ENCODE measurements around the gene CMTM7. TPM values are rescaled to one million over a fixed set of nuclear protein-coding genes. Genes with fewer than 3 reads are reported as not detected.

The CMTM7 gene
- polyA plus RNA-seq, 3 donors, result 100 to 148 (median 146) TPM

DNA sequence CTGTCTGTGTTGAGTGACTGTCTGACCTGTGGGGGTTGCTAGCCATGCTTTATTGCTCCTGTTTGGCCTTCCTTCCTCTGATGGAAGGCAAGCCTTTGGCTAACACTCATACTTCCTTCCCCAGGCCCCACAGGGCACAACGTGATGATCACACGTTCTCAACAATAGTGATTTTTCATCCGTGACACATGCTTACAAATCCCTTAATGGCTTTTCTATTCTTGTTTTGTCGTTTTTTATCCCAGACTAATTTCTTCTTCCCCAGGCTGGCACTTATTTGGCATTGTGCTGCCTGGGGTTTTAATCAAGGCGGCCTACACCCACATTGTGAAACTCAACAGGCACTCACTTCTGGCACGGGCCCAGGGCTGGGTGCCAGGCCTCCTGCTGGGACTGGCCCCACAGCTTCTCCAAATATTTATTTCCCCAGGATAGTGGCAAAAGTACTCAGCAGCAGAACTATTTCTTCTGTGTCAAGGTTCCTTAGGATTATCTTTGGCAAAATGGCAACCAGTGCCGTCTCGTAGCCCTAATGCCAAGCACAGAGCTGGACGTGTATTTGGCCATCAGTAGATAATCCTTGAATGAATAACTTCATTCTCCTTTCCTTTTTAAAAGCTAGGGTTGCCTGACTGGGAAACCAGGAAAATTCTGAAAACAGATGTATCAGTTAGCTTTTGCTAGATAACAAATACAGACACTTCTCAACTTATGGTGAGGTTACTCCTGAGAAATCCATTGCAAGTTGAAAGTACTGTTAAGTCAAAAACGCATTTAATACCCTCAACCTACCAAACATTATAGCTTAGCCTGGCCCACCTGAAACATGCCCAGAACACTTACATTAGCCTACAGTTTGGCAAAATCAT lies 30.6 kb downstream of the CMTM7 start:
- H3K9me3 Mint-ChIP-seq, result peaks cover 0 to 5% (median 0%) of the 10 kb centered on the region in 7 donors
- Histone ChIP-seq H3K4me2 (replicated peaks; ENCODE audit: extremely low read depth, low read length, poor library complexity, severe bottlenecking) (peak overlapping the region; percentile 42), H3K27me3 (ENCODE audit: control insufficient read depth in 2 of 2, insufficient read depth in 2 of 2, low read length in 2 of 2) (no peaks in the 10 kb centered on the region), H3K9ac (ENCODE audit: insufficient read depth, low read length, poor library complexity, severe bottlenecking) (peak overlapping the region; percentile 27), H3K4me3 (replicated peaks in 1 of 3; ENCODE audit: low read depth in 2 of 3, low read length in 3 of 3) (peak overlapping the region in 1 of 3 experiments; percentile 34), H3K36me3 (replicated peaks in 1 of 2; ENCODE audit: control insufficient read depth in 1 of 2, insufficient read depth in 2 of 2, low read length in 2 of 2) (no peaks in the 10 kb centered on the region), H2AFZ (ENCODE audit: insufficient read depth, low read depth, low read length, poor library complexity, severe bottlenecking) (no peak overlapping the region), H3K4me1 (ENCODE audit: control insufficient read depth in 1 of 2, insufficient read depth in 2 of 2, low read length in 2 of 2) (peaks cover 61 to 68% of the 10 kb centered on the region in 2 donors), H3K27ac (ENCODE audit: low read depth in 1 of 2, low read length in 2 of 2) (peak overlapping the region; percentile 76 to 86), H3K79me2 (ENCODE audit: insufficient read depth, low read length) (peaks cover 96% of the 10 kb centered on the region), H3K9me3 (replicated peaks in 1 of 2; ENCODE audit: control insufficient read depth in 1 of 2, insufficient read depth in 1 of 2, low read length in 2 of 2) (no peaks in the 10 kb centered on the region), H4K20me1 (ENCODE audit: insufficient read depth, low read length) (peaks cover 45% of the 10 kb centered on the region)
- intact Hi-C loops (cut with micrococcal nuclease), result loop anchor here in 1 of 2 donors (2.0 kb wide), 1 partner anchor 15 kb away; no protein-coding TSS in a partner anchor
- H3K27me3 Mint-ChIP-seq (ENCODE audit: low read depth in 3 of 3), result peaks cover 0 to 5% (median 0%) of the 10 kb centered on the region in 3 donors
- H3K36me3 Mint-ChIP-seq, result peaks cover 5 to 10% of the 10 kb centered on the region in 2 donors
- TF ChIP-seq, protein P1, sequence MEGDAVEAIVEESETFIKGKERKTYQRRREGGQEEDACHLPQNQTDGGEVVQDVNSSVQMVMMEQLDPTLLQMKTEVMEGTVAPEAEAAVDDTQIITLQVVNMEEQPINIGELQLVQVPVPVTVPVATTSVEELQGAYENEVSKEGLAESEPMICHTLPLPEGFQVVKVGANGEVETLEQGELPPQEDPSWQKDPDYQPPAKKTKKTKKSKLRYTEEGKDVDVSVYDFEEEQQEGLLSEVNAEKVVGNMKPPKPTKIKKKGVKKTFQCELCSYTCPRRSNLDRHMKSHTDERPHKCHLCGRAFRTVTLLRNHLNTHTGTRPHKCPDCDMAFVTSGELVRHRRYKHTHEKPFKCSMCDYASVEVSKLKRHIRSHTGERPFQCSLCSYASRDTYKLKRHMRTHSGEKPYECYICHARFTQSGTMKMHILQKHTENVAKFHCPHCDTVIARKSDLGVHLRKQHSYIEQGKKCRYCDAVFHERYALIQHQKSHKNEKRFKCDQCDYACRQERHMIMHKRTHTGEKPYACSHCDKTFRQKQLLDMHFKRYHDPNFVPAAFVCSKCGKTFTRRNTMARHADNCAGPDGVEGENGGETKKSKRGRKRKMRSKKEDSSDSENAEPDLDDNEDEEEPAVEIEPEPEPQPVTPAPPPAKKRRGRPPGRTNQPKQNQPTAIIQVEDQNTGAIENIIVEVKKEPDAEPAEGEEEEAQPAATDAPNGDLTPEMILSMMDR (IDR thresholded peaks at IDR 0.05), result no peak
- H3K4me1 Mint-ChIP-seq, result peaks cover 70% of the 10 kb centered on the region
- 17% methylated on average over 6 of the region's 10 CpGs for WGBS (ENCODE audit: insufficient coverage)
- peak overlapping the region; percentile 90 to 97 (median 94) for H3K27ac Mint-ChIP-seq
- peak overlapping the region in 1 of 2 donors; percentile 84 for H3K4me3 Mint-ChIP-seq
- DNase-seq, result peak; percentile 59 to 76 (median 68)

DNA sequence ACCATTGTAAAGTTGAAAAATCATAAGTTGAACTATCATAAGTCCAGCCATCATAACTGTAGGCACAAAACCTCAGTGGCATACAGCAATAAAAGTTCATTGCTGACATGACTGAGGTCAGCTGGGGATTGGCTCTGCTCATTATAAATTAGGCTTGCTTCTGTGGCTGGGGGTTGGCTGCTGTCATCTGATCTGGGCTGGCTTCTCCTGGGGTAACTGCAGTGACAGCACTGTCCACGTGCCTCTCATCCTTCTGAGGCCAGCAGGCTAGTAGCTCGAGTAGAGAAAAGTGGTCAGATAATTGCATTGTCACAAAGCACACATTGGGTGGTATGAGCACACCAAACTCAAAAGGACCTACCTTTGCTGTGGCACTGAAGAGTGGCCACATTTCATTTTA lies 31.3 kb downstream of the CMTM7 start:
- no peak overlapping the region for H3K4me3 Mint-ChIP-seq
- Histone ChIP-seq H3K27ac (ENCODE audit: low read depth in 1 of 2, low read length in 2 of 2) (peak overlapping the region; percentile 39 to 86), H3K4me2 (replicated peaks; ENCODE audit: extremely low read depth, low read length, poor library complexity, severe bottlenecking) (no peak overlapping the region), H3K9me3 (replicated peaks in 1 of 2; ENCODE audit: control insufficient read depth in 1 of 2, insufficient read depth in 1 of 2, low read length in 2 of 2) (no peaks in the 10 kb centered on the region), H3K27me3 (ENCODE audit: control insufficient read depth in 2 of 2, insufficient read depth in 2 of 2, low read length in 2 of 2) (no peaks in the 10 kb centered on the region), H2AFZ (ENCODE audit: insufficient read depth, low read depth, low read length, poor library complexity, severe bottlenecking) (no peak overlapping the region), H3K36me3 (replicated peaks in 1 of 2; ENCODE audit: control insufficient read depth in 1 of 2, insufficient read depth in 2 of 2, low read length in 2 of 2) (no peaks in the 10 kb centered on the region), H3K4me3 (replicated peaks in 1 of 3; ENCODE audit: low read depth in 2 of 3, low read length in 3 of 3) (peak overlapping the region in 1 of 3 experiments; percentile 16), H4K20me1 (ENCODE audit: insufficient read depth, low read length) (peaks cover 48% of the 10 kb centered on the region), H3K9ac (ENCODE audit: insufficient read depth, low read length, poor library complexity, severe bottlenecking) (no peak overlapping the region), H3K4me1 (ENCODE audit: control insufficient read depth in 1 of 2, insufficient read depth in 2 of 2, low read length in 2 of 2) (peaks cover 65 to 71% of the 10 kb centered on the region in 2 donors), H3K79me2 (ENCODE audit: insufficient read depth, low read length) (peaks cover 96% of the 10 kb centered on the region)
- 63% methylated on average over 2 of the region's 2 CpGs for WGBS (ENCODE audit: insufficient coverage)
- peaks cover 0 to 5% (median 0%) of the 10 kb centered on the region in 7 donors for H3K9me3 Mint-ChIP-seq
- H3K27me3 Mint-ChIP-seq (ENCODE audit: low read depth in 3 of 3), result peaks cover 0 to 5% (median 0%) of the 10 kb centered on the region in 3 donors
- peaks cover 5 to 10% of the 10 kb centered on the region in 2 donors for H3K36me3 Mint-ChIP-seq
- H3K4me1 Mint-ChIP-seq, result peaks cover 76% of the 10 kb centered on the region
- peak overlapping the region; percentile 84 to 97 (median 89) for H3K27ac Mint-ChIP-seq
- DNase-seq, result no peak
- TF ChIP-seq, protein P1 (IDR thresholded peaks at IDR 0.05), result no peak
- intact Hi-C loops (cut with micrococcal nuclease), result loop anchor here in 1 of 2 donors (2.0 kb wide), 1 partner anchor 16 kb away; no protein-coding TSS in a partner anchor
